Measurements from ENCODE around the gene SLC16A12. TPM values are rescaled to one million over a fixed set of nuclear protein-coding genes. Genes with fewer than 3 reads are reported as not detected.
"Not testable (repeated sequence)": the region's sequence is repeated elsewhere in the genome, so short reads cannot be mapped to it uniquely, and the experiment has no call there.

Gene SLC16A12
- total RNA-seq, 6 donors from 2014 or later: 1.3 to 4.4 (median 3.5) TPM

DNA sequence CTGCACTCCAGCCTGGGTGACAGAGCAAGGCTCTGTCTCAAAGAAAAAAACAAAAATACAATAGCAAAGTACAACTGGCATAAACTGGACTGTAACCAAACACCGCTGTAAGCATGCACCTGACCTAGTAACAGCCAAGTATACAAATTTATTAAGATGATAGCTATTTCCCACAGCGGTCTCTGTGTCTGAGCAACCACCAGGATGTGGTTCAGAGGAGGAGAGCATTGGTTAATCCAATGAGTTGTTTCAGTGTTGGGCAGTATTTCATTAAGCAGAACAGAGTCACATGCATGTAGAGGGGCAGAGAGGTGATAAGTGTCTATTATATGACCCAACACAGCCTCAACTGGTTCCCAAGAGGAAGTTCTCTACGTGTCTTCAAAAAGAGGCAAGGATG lies 4.0 kb downstream of the SLC16A12 start:
- TF ChIP-seq, protein P1, sequence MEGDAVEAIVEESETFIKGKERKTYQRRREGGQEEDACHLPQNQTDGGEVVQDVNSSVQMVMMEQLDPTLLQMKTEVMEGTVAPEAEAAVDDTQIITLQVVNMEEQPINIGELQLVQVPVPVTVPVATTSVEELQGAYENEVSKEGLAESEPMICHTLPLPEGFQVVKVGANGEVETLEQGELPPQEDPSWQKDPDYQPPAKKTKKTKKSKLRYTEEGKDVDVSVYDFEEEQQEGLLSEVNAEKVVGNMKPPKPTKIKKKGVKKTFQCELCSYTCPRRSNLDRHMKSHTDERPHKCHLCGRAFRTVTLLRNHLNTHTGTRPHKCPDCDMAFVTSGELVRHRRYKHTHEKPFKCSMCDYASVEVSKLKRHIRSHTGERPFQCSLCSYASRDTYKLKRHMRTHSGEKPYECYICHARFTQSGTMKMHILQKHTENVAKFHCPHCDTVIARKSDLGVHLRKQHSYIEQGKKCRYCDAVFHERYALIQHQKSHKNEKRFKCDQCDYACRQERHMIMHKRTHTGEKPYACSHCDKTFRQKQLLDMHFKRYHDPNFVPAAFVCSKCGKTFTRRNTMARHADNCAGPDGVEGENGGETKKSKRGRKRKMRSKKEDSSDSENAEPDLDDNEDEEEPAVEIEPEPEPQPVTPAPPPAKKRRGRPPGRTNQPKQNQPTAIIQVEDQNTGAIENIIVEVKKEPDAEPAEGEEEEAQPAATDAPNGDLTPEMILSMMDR (IDR thresholded peaks at IDR 0.05): no peak
- TF ChIP-seq EP300 (IDR thresholded peaks at IDR 0.05) (no peak), POLR2AphosphoS5 (IDR thresholded peaks at IDR 0.05) (no peak), POLR2A (IDR thresholded peaks at IDR 0.05) (no peak)
- Histone ChIP-seq H3K9me3 (no peaks in the 10 kb centered on the region), H3K27me3 (peaks cover 0 to 16% (median 10%) of the 10 kb centered on the region in 4 donors), H3K4me3 (no peak overlapping the region), H3K27ac (no peak overlapping the region), H3K36me3 (no peaks in the 10 kb centered on the region), H3K4me1 (peaks cover 12 to 20% (median 17%) of the 10 kb centered on the region in 4 donors)
- ATAC-seq (ENCODE audit: low FRiP score in 2 of 2) (no peak), DNase-seq (no peak)
- WGBS, 2 donors: 64 to 75% methylated on average over 3 of the region's 3 CpGs

DNA sequence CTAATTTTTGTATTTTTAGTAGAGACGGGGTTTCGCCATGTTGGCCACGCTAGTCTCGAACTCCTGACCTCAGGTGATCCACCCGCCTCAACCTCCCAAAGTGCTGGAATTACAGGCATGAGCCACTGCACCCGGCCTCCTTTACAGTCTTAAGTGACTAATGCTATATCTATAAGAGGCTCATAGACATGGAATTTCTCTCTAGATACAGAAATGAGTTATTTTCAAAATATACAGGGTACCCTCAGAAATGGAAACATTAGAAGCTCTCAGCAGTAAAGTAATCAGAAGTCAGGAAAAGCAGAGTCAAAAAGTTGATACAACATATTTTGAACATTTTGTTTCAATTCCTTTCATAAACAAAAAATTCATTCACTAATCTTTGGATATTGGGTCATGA lies 5.7 kb downstream of the SLC16A12 start:
- not testable (repeated sequence) for H3K36me3 ChIP-seq; DNase-seq; H3K9me3 ChIP-seq; ATAC-seq (ENCODE audit: low FRiP score in 2 of 2); H3K27ac ChIP-seq; H3K27me3 ChIP-seq; H3K4me3 ChIP-seq
- 93 to 94% methylated on average over 6 of the region's 6 CpGs for WGBS, 2 donors
- H3K4me1 ChIP-seq: peaks cover under 1 to 15% (median 4%) of the 10 kb centered on the region in 4 donors

DNA sequence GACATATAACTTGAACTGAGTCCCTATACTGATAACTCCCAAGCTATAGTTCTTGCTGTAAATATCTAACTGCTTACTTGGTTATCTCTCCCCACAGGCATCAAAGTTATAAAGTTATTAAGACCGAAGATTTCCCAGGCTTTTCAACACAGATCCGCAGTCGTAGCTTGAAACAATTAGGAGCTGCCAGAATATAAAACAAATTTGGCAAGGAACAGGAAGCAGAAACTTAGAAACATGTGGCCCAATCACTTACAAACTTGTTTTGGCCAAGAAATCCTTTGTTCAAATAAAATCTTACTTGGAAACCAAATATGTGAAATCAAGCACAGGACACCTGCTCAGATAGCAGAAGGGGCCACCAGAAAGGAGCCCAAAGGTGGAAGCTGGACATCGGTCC lies 9.0 kb downstream of the SLC16A12 start:
- 61 to 72% methylated on average over 4 of the region's 4 CpGs for WGBS, 2 donors
- ATAC-seq (ENCODE audit: low FRiP score in 2 of 2): no peak
- TF ChIP-seq, protein P1 (IDR thresholded peaks at IDR 0.05): no peak
- TF ChIP-seq EP300 (IDR thresholded peaks at IDR 0.05): no peak
- Histone ChIP-seq H3K36me3 (no peaks in the 10 kb centered on the region), H3K4me1 (peaks cover 0 to 25% (median 4%) of the 10 kb centered on the region in 4 donors), H3K27ac (no peak overlapping the region), H3K4me3 (no peak overlapping the region), H3K9me3 (no peaks in the 10 kb centered on the region), H3K27me3 (no peaks in the 10 kb centered on the region)
- no peak for DNase-seq

DNA sequence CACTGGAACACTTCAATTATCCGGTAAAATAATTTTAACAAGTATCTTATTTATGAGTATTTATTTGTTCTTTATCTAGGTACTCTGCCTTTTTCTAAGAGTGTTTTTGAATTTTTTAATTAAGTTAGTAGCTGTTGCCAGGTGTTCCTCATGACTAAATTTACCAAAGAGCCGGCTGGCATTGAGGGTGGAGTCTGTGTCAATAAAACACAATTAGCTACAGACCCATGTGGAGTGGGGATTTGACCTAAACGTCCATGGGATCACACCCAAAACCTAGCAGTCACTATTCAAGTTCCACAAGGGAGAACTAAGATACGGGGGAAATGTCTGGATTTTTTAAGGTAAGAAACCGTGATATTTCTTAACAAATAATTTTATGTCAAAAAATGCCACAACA lies 9.8 kb downstream of the SLC16A12 start:
- Histone ChIP-seq H3K4me3 (no peak overlapping the region), H3K27ac (no peak overlapping the region), H3K9me3 (no peaks in the 10 kb centered on the region), H3K36me3 (no peaks in the 10 kb centered on the region), H3K4me1 (peaks cover 0 to 25% (median 4%) of the 10 kb centered on the region in 4 donors), H3K27me3 (no peaks in the 10 kb centered on the region)
- no peak for TF ChIP-seq EP300 (IDR thresholded peaks at IDR 0.05)
- TF ChIP-seq POLR2A (IDR thresholded peaks at IDR 0.05): no peak
- TF ChIP-seq, protein P1 (IDR thresholded peaks at IDR 0.05): no peak
- no peak for TF ChIP-seq POLR2AphosphoS5 (IDR thresholded peaks at IDR 0.05)
- 60 to 68% methylated on average over 5 of the region's 5 CpGs for WGBS, 2 donors
- DNase-seq (no peak), ATAC-seq (ENCODE audit: low FRiP score in 2 of 2) (no peak)

DNA sequence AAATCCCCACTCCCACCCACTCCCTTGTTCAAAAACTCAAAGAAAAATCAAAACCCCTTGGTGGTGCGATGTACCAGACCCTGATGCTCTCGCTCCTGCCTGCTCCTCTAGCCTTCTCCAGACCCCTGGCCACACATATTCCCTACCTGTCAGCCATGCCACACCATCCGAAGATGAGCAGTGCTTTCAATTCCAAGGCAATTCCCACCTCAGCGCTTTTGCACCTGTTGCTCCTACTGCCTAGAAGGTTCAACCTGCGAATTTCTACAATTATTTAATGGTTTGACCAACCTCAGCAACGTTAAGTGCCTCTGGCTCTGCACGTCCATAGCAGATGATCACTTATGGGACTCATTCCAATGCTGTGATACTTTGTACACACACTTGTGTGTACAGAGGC lies 11.1 kb downstream of the SLC16A12 start:
- Histone ChIP-seq H3K27ac (no peak overlapping the region), H3K9me3 (no peaks in the 10 kb centered on the region), H3K4me3 (no peak overlapping the region), H3K4me1 (peaks cover 0 to 25% (median 4%) of the 10 kb centered on the region in 4 donors), H3K27me3 (no peaks in the 10 kb centered on the region), H3K36me3 (no peaks in the 10 kb centered on the region)
- TF ChIP-seq POLR2AphosphoS5 (IDR thresholded peaks at IDR 0.05): no peak
- no peak for TF ChIP-seq EP300 (IDR thresholded peaks at IDR 0.05)
- no peak for TF ChIP-seq POLR2A (IDR thresholded peaks at IDR 0.05)
- TF ChIP-seq, protein P1 (IDR thresholded peaks at IDR 0.05): no peak
- ATAC-seq (ENCODE audit: low FRiP score in 2 of 2): no peak
- WGBS, 2 donors: 80 to 84% methylated on average over 7 of the region's 7 CpGs
- DNase-seq: no peak
